HG03095 (cell line): Measurements from ENCODE around the gene SH3PXD2B.

Source experiments
- ATAC-seq: cut with Tn5 transposase; IDR thresholded peaks from one replicate; pipeline ENCODE4 v1.9.1; 2021; ENCODE audit warnings: moderate library complexity; ENCODE audit not compliant: unreplicated experiment

SH3PXD2B gene

DNA sequence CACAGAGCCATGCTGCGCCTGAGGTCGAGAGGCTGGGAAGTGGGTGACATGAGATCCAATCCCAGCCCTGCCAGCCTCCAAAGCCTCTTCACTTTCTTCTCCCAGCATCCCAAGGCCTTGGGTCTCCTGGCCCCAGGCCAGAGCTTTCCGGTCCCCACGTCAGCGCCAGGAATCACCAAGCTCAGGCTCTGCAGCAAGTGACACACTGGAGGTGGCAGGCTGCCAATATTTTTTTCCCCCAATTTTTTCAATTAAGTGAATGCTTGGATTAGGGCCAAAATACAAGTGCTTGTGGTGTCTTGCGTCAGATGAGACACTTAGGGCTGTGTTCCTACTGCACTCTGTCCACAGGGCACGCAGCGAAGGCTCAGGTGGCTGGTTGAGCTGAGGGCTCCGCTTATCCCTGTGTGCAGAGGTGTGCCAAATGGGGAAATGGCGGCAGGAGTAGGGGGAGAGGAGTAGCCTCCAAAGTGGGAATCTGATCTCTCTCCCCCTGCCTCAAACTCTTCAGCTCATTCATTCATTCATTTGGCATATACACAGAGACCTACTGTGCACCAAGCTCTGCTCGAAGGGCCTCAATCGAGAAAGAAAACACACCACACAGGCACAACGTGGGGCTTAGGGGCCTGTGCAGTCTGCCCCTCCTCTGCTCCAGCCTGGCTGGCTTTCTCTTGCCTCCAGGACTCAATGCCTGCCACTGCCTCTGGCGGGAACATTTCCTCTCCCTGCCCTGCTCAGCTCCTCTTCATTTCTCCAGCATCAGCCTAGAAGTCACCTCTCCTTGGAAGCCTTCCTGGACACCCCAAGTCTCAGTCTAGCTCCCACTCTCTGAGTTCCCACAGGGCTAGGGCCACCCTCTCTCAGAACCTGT is 16.6 kb downstream of the SH3PXD2B start:
- no peak for ATAC-seq

DNA sequence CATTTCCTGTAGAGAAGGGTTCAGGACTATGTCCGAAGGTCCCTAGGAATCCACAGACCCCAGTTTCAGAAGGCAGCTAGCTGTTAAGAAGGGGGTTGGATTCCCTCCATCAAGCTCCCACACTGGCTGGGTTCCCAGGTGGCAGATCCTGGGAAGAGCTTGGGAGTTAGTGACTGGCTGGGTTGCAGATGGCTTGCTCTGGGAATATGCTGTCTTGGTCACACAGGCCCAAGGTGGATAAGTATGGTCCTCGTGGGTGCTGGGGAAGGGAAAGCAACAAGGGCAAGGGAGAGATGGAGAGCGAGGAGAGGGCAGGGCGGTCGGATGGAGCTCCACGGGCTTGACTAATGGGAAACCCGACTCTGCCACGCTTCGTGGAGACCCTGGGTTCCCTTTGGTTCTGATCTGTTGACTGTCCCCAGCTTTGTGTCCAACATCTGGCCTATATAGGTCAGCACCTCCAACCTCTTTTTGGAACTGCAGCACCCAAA is 17.4 kb downstream of the SH3PXD2B start:
- no peak for ATAC-seq

DNA sequence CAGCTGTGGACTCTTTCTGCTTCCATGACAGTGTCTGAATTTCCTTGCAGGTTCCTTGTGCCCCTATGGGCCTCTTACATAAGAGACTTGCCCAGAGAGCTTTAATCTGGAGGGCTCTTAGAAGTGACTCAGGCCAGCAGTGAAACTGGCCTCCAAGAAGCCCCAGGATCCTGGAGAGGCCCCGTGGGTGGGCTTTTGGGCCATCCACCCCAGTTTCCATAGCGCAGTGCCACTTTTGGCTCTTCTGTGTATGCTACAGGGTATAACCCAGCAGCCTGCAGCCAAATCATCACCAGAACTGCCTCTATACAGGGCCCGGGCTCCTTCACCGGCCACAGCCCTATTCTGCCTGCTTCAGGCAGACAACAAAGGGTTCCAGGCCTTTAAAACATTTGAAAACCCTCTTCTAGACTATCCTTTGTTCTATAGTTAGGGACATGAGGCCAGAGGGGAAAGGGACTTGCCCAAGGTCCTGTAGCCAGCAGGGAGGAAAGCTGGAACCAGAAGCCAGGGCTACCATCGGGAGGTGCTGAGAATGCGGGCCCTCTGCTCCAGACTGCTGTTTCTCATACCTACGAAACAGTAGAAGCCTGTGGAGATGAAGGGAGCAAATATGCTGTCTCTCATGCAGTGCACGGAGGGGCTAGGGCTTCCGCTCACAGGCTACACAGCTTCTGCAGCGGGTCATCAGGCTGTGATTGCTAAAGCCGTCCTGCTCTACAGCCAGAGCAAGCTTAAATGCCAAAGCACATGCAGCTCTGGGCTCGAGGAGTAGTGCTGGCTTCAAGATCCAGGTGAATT is 18.0 kb downstream of the SH3PXD2B start:
- ATAC-seq = no peak

DNA sequence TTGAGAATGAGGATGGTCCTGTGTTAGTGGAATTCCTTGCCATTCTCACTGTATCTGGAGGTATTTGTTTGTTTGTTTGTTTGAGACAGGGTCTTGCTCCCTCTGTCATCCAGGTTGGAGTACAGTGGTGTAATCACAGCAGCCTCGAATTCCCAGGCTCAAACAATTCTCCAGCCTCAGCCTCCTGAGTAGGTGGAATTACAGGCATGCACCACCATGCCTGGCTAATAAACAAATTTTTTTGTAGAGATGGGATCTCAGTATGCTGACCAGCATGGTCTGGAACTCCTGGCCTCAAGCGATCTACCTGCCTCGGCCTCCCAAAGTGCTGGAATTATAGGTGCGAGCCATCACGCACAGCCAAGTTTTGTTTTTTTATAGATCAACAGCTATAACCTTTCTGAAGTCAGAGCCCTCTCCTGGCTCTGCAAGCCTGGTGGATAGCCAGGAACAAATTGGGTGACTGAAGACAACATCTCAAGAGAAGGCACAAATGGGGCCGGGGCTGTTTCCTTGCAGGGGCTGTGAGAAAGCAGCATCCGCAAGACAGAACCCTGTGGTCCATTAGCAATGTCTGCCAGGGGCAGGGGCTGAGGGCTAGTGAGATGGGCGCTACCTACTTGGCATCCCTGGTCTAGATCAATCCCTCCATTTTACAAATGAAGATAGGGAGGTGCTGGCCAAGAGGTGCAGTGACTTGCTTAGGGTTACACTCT is 18.8 kb downstream of the SH3PXD2B start:
- no peak for ATAC-seq

DNA sequence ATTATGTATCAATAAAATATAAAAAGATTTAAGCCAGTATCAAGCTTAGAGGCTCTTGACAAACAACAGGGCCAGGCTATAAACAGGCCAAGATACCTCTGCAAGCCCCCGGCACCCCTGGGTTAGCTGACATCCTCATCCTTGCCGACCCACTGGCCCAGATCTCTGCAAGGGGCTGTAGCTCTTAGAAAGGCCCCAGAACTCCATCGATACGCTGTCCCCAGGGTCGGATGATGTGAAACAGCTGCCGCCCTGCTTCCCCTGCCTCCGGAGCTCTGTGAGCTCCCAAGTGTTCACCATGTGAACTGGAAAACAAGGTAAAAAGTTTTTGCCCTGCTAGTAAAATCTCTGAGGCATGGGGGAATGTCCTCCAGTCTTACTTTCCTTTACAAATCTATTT is 20.1 kb downstream of the SH3PXD2B start:
- no peak for ATAC-seq

DNA sequence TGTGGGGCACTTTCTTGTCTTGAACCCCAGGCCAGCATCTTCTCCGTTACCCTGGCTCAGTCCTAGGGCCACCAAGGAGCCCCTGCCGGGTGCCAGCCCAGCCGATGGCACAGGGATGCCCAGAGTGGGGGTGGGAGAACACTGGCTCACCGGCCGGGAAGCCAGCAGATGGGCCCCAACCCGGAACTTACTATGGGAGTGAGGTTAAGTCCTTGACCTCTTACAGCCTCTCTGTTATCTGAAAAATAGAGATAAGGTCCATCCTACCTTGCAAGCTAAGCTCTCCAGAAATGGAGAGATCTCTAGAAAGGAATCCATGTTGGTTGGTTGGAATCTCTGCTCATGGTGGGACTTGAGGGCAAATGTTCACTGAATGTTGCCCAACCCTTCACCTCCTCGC is 20.8 kb downstream of the SH3PXD2B start:
- no peak for ATAC-seq

DNA sequence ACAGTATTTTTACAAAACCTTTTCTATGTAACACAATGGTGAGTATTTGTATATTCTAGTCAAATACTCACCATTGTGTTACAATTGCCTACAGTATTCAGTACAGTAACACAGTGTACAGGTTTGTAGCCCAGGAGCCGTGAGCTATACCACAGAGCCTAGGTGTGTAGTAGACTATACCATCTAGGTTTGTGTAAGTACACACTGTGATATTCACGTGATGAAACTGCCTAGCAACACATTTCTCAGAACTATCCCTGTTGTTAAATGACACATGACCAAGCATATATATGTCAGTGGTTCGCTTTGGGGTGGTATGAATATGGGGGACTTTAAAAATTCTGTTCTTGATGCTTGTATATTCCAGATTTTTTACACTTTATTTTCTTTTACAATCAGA is 21.3 kb downstream of the SH3PXD2B start:
- no peak for ATAC-seq

DNA sequence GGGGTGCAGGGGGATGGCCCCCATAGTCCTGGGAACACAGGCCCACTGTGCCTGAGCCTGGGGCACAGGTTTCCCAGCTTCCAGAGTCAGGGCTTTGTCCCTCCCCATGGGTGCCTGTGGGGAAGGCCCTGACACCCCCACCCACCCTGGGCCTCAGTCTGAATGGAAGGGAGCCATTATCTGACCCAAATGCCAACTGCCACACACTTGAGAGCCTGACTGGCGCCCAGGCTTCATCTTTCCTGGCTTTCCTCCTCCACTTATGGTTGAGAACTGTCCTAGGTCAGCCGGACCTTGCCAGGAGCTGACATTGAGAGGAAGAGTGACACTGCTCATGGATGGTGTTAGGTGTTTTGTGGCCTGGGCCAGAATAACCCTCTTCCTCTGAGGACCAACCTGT is 24.0 kb downstream of the SH3PXD2B start:
- ATAC-seq = no peak

DNA sequence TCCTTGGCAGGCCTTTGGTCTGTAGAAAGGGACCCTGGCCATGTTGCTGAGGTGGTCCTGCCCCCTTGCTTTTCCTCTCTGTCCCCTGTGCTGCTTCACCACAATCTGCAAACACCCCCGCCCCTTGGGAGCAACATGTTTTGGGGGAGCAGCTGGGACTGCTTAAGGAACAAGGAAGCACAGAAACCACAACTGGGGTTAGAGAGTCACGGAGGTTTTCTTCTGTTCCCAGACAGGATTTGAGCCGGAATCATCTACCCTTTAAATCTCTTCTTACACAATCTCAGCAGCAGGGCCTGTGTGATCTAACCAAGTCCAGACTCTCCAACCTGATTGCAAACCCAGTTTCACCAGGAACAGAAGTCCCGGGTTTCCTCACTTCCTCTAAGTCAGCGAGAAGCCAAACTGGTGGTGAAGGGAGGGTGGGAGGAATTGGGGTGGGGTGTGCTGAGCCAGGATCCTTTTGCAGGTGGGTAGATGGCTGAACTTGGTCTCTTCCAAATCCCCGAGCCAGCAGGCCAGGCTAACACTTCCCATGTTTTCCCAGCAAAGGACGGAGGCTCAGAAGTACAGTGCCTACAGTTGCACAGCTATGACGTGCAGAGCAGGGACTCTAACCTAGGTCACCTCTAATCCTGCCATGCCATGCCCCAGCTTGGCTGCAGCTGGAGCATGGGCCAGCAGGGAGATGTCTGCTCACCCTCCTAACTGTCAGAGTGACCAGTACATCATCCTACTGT is 25.0 kb downstream of the SH3PXD2B start:
- ATAC-seq = no peak

DNA sequence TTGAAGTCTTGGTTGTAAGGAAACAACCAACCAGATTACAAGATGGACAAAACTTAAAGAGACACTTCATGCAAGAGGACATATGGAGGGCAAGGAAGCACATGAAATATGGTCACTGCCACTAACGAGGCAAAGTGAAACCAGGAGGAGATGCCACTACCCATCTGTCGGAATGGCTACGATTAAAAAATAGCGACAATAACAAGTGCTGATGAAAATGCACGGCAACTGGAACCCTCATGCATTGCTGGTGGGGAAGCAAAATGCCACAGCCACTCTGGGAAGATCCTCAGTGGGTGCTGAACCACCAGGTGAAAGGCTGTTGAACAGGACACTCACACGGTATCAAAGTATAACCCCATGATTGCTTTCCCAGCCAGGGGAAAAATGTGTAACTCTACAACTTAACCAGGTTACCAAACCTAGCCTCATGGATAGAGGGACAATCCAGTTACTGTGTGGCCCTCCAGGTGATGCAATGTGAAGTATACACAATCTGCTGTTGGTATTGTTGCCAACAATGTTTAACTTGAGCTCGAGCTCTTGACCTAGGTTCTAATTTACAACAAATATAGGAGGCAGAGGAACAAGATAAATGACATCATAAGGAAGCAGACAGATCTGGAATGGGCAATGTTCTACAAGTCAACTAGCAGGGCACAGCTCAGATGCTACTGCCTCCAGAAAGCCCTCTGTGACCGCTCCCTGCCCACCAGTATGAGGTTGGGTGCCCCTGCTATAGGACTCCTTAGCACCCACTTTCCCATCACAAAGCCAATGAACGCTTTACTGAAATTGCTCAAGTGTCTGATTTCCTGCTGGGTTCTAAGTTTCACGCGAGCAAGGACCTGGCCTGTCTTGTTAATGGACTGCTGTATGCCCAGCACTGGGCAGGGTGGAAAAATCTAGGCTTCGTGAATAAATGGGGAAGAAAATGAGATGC is 25.8 kb downstream of the SH3PXD2B start:
- no peak for ATAC-seq

DNA sequence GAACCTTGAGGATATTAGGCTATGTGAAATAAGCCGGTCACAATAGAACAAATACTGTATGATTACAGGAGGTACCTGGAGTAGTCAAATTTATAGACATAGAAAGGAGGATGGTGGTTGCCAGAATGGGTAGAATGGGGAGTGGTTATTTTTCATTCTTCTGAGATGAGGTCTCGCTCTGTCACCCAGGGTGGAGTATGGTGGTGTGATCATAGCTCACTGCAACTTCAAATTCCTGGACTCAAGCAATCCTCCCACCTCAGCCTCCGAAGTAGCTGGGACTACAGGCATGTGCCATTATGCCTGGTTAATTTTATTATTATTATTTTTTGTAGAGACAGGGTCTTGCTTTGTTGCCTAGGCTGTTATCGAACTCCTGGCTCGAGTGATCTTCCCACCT is 27.1 kb downstream of the SH3PXD2B start:
- no peak for ATAC-seq

DNA sequence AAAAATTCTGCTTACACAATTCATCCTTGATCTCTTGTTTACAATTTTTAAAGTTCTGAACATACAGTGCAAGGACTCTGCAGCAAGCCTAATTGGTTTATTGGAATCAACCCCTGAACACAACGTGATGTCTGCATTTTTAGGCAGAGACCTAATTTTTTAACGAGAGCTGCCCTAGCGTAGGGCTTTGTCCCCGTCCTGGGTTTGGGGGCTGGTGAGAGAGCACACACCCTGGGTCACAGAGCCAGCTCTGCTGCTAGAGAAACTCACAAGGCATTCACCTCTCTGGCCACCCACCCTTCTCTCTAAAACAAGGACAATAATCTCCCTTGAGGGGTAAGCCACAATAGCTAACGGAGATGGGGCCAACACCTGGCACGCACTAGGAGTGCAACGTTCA is 28.2 kb downstream of the SH3PXD2B start:
- ATAC-seq = no peak

DNA sequence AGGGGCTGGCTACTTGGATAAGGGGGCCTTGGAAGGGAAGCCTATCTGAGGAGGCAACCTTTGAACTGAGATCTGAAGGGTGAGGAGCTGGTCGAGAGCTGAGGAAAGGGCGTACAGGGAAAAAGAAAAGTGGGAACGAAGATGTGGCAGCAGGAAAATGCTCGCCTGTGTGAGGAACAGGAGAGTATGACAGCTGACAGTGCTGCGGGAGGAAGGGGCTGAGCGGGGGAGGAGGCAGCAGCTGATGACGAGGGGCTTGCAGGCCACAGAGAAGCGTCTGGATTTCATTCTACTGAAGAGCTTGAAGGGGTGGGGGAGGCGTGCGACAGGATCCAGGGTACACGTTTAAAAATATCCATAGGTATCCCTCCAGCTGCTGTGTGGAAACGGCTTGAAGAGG is 28.9 kb downstream of the SH3PXD2B start:
- ATAC-seq = no peak

DNA sequence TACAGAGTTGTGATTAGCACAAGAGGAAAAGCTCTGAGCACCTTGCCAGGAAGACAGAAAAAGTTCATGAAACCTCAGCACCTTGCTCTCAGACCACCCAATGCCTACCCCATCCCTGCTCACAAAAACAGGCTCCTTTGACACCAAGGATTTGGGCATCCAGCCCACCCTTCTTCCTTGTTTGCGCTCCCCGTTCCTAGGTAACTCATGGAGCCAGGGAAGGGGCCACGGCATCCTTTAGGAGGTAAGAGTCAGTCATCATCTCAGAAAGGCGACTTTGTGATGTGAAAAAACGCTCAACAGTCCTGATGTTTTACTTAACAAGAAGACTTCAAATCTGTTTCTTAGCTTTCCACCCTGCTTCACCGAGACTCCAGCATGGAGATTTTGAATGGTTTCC is 29.5 kb downstream of the SH3PXD2B start:
- ATAC-seq = no peak

DNA sequence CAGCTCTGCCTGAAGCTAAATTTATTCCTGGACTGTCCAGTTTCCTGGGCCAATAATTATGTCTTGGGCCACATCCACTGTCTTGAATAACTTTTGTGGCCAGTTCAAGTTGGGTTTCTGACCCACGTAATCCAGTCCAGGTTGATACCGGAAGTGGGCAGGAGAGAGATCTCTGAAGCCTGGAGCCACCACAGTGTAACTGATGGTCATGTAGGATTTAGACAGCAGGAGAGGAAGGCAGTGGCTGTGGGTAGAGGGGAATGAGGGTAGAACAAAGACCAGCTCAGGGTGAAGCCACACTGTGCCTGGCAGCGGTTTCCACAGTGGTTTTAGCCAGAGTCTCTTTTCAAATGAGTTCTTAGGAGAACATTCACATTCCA is 30.2 kb downstream of the SH3PXD2B start:
- no peak for ATAC-seq

DNA sequence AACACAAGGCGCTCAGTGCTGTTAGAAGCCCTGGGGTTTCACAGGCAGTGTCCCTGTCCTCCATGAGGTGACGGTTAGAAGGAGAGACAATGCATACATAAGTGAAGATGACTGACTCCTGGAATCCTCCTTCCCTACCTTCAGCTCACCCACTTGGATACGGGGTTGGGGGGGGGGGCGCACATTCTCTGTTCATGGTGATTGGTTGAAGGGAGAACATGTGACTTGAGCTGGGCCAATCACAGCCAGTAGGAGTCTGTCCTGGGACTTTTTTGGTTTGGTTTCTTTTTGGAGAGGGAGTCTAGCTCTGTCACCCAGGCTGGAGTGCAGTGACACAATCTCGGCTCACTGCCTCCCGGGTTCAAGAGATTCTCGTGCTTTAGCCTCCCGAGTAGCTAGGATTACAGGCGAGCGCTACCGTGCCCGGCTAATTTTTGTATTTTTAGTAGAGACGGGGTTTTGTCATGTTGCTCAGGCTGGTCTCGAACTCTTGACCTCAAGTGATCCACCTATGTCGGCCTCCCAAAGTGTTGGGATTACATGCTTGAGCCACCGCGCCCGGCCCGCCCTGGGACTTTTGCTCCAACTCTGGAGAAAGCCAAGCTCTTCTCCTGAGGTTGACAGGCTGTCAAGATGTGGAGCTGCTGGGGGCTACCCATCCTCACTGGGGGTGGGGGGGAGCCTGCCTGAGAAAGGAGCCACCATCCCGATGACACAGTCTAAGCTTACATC is 30.8 kb downstream of the SH3PXD2B start:
- ATAC-seq = no peak

DNA sequence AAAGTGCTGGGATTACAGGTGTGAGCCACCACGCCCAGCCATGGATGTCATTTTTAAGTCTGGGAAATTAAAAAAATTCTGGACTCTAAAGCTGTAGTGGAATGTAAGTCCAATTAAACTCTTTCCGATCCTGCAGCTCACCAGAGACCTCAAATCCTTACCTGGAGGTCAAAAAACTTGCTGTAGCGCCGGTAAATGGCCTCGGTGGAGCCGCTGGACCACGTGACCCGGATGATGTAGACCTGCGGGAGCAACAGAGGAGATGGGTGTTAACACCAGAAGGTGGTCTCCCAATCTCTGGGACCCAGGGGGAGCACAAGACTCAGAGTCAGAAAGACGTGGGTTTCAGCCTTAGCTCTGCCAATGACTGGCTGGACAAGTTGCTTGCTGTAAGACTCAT is 32.1 kb downstream of the SH3PXD2B start:
- no peak for ATAC-seq

DNA sequence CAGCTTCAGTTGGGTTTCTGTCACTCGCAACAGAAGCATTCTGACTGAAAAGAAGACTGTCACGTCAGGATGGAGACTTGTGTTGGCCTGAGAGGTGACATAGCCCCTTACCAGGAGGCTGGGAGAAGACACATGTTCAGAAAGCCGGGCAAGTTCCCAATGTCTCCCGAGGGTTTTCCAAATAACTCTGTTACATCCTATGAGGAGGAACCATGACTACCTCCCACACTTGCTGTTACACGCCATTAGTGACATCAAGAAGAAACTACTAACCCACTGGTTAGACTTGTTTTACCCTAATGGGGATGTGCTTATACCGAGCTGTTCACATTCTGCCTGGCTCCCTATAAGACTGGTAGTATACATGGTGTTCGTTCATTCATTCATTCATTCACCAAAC is 33.3 kb downstream of the SH3PXD2B start:
- no peak for ATAC-seq
